HG02588 (cell line): ENCODE data around the gene CXCL11.
A peak's percentile ranks its signal among the peaks of the same experiment; 100 is the strongest.
"Not testable (repeated sequence)": the region's sequence is repeated elsewhere in the genome, so short reads cannot be mapped to it uniquely, and the experiment has no call there.

Experiments used
- ATAC-seq: cut with Tn5 transposase; IDR thresholded peaks from one replicate; pipeline ENCODE4 v1.9.1; 2021; ENCODE audit warnings: mild to moderate bottlenecking, moderate library complexity; ENCODE audit not compliant: unreplicated experiment

The CXCL11 gene

GRCh38 chr4:76035799-76036380 lies at the start of gene CXCL11:
CXCL11 (minus strand) TSS chr4:76036070; CDS start chr4:76035987, 83 bp downstream.
- ATAC-seq, result no peak

GRCh38 chr4:76084542-76084941 lies 48.7 kb upstream of the CXCL11 start:
- ATAC-seq, result no peak

- ATAC-seq, result no peak
Observed at GRCh38 chr4:76083386-76083988, 47.6 kb upstream of the CXCL11 start.

- ATAC-seq, result no peak
Observed at GRCh38 chr4:76078033-76078613, 42.3 kb upstream of the CXCL11 start.

GRCh38 chr4:76074993-76075600 lies 39.2 kb upstream of the CXCL11 start:
- ATAC-seq, result no peak

GRCh38 chr4:76074468-76074867 lies 38.6 kb upstream of the CXCL11 start, which contains the start of gene ART3:
ART3 (plus strand) TSS chr4:76074709; CDS start chr4:76075890, 1,181 bp downstream.
- no peak for ATAC-seq

- no peak for ATAC-seq
Observed at GRCh38 chr4:76072760-76073159, 36.9 kb upstream of the CXCL11 start.

- ATAC-seq, result no peak
Observed at GRCh38 chr4:76067652-76068286, 31.9 kb upstream of the CXCL11 start.

GRCh38 chr4:76066546-76066945 lies 30.7 kb upstream of the CXCL11 start:
- no peak for ATAC-seq

GRCh38 chr4:76061982-76062381 lies 26.1 kb upstream of the CXCL11 start:
- peak; percentile 70 for ATAC-seq

- no peak for ATAC-seq
Observed at GRCh38 chr4:76061421-76061820, 25.6 kb upstream of the CXCL11 start.

- no peak for ATAC-seq
Observed at GRCh38 chr4:76060506-76060905, 24.6 kb upstream of the CXCL11 start.

GRCh38 chr4:76059750-76060149 lies 23.9 kb upstream of the CXCL11 start:
- ATAC-seq, result no peak

- no peak for ATAC-seq
Observed at GRCh38 chr4:76058888-76059426, 23.1 kb upstream of the CXCL11 start.

GRCh38 chr4:76058302-76058701 lies 22.4 kb upstream of the CXCL11 start:
- ATAC-seq, result peak; percentile 39

GRCh38 chr4:76055421-76055820 lies 19.6 kb upstream of the CXCL11 start:
- no peak for ATAC-seq

- ATAC-seq, result peak; percentile 93
Observed at GRCh38 chr4:76055016-76055415, 19.1 kb upstream of the CXCL11 start.

- ATAC-seq, result no peak
Observed at GRCh38 chr4:76053730-76054129, 17.9 kb upstream of the CXCL11 start.

GRCh38 chr4:76050560-76051050 lies 14.7 kb upstream of the CXCL11 start:
- not testable (repeated sequence) for ATAC-seq

GRCh38 chr4:76049860-76050416 lies 14.1 kb upstream of the CXCL11 start:
- not testable (repeated sequence) for ATAC-seq

- not testable (repeated sequence) for ATAC-seq
Observed at GRCh38 chr4:76044686-76045085, 8.8 kb upstream of the CXCL11 start.
